Fibroblast of lung (primary cell): ENCODE data around the gene ID1.

Experiments
- EZH2 ChIP-seq: IDR thresholded peaks from 2 replicates; pipeline ENCODE4 v1.5.1; 2012; ENCODE audit warnings: low read length, control low read depth, mild to moderate bottlenecking; ENCODE audit errors: missing control alignments
- TF ChIP-seq, protein P1 (sequence below), 2 donors: IDR thresholded peaks in 1 of 2; conservative IDR thresholded peaks in 1 of 2; 1 replicate in 1 of 2; 2 replicates in 1 of 2; pipeline ENCODE4 v1.5.1; 2011 to 2012; ENCODE audit warnings: low read length in 2 of 2, control low read depth in 1 of 2, inconsistent platforms in 1 of 2, low read depth in 1 of 2, mild to moderate bottlenecking in 1 of 2

DNA sequence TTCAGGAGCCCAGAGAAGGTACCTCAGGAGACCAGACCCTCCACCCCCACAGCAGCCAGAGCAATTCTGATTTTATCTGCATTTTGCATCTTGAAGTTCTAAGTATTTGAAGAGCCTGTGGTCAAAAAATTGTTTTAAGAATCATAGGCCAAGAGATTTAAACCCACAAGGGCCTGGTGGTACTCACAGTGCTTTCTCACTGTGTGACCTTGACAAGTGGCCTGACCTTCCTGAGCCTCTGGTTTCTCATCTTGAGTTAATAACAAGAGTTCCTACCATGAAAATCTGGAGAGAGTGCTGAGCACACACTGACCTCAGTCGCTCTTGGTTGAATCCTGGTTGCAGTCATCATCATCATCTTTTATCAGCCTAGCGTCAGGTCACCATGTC, 45.4 kb upstream of the ID1 start:
- TF ChIP-seq, protein P1, sequence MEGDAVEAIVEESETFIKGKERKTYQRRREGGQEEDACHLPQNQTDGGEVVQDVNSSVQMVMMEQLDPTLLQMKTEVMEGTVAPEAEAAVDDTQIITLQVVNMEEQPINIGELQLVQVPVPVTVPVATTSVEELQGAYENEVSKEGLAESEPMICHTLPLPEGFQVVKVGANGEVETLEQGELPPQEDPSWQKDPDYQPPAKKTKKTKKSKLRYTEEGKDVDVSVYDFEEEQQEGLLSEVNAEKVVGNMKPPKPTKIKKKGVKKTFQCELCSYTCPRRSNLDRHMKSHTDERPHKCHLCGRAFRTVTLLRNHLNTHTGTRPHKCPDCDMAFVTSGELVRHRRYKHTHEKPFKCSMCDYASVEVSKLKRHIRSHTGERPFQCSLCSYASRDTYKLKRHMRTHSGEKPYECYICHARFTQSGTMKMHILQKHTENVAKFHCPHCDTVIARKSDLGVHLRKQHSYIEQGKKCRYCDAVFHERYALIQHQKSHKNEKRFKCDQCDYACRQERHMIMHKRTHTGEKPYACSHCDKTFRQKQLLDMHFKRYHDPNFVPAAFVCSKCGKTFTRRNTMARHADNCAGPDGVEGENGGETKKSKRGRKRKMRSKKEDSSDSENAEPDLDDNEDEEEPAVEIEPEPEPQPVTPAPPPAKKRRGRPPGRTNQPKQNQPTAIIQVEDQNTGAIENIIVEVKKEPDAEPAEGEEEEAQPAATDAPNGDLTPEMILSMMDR (conservative IDR thresholded peaks at IDR 0.05 in 1 of 2, IDR thresholded peaks at IDR 0.05 in 1 of 2; ENCODE audit: low read depth in 1 of 2, low read length in 2 of 2), result no peak
- no peak for TF ChIP-seq EZH2
